Fibroblast of peridontal ligament (primary cell): ENCODE results near the gene YDJC.
A peak's percentile ranks its signal among the peaks of the same experiment; 100 is the strongest.
"Not testable (repeated sequence)": the region's sequence is repeated elsewhere in the genome, so short reads cannot be mapped to it uniquely, and the experiment has no call there.

Source experiments
- DNase-seq: peaks from one replicate; pipeline ENCODE4 v3.0.0-alpha.2; 2010; ENCODE audit errors: extremely low read depth

YDJC gene

GRCh38 chr22:21632931-21633330, 3.1 kb upstream of the YDJC start:
- no peak for DNase-seq

- no peak for DNase-seq
Observed at GRCh38 chr22:21632237-21632895, 2.5 kb upstream of the YDJC start, which contains the start of gene CCDC116. CCDC116 (plus strand) TSS chr22:21632760; CDS start chr22:21633182, 422 bp downstream.

GRCh38 chr22:21631025-21631424, 1.2 kb upstream of the YDJC start:
- no peak for DNase-seq

- no peak for DNase-seq
Observed at GRCh38 chr22:21628386-21629254, 1.2 kb downstream of the YDJC start.

GRCh38 chr22:21626735-21627469, 2.9 kb downstream of the YDJC start:
- DNase-seq: no peak

- DNase-seq: no peak
Observed at GRCh38 chr22:21626073-21626734, 3.6 kb downstream of the YDJC start.

- no peak for DNase-seq
Observed at GRCh38 chr22:21624880-21625791, 4.7 kb downstream of the YDJC start.

- DNase-seq: peak; percentile 45
Observed at GRCh38 chr22:21624120-21624879, 5.5 kb downstream of the YDJC start.

- DNase-seq: no peak
Observed at GRCh38 chr22:21623648-21623970, 6.2 kb downstream of the YDJC start.

- no peak for DNase-seq
Observed at GRCh38 chr22:21622919-21623647, 6.7 kb downstream of the YDJC start.

GRCh38 chr22:21622011-21622918, 7.6 kb downstream of the YDJC start:
- DNase-seq: peak; percentile 31

- no peak for DNase-seq
Observed at GRCh38 chr22:21621025-21621424, 8.8 kb downstream of the YDJC start.

- not testable (repeated sequence) for DNase-seq
Observed at GRCh38 chr22:21617337-21617736, 12.5 kb downstream of the YDJC start.

GRCh38 chr22:21615731-21616130, 14.1 kb downstream of the YDJC start:
- DNase-seq: no peak

GRCh38 chr22:21613553-21614233, 16.1 kb downstream of the YDJC start:
- DNase-seq: no peak

GRCh38 chr22:21612858-21613257, 17.0 kb downstream of the YDJC start:
- DNase-seq: no peak

GRCh38 chr22:21611210-21611977, 18.4 kb downstream of the YDJC start:
- DNase-seq: peak; percentile 7
